Stimulated activated CD4-positive, alpha-beta T cell treated with anti-CD3 and anti-CD28 coated beads, Interleukin-4, amount 100 ng/mL, for 48 hours (primary cell): Measurements from ENCODE around the gene BCAR3.

ENCODE experiments used
- DNase-seq, 2 donors: peaks; one replicate each; pipeline ENCODE4 v3.0.0-alpha.2; 2020; ENCODE audit warnings: low read depth in 2 of 2

BCAR3 gene

DNA sequence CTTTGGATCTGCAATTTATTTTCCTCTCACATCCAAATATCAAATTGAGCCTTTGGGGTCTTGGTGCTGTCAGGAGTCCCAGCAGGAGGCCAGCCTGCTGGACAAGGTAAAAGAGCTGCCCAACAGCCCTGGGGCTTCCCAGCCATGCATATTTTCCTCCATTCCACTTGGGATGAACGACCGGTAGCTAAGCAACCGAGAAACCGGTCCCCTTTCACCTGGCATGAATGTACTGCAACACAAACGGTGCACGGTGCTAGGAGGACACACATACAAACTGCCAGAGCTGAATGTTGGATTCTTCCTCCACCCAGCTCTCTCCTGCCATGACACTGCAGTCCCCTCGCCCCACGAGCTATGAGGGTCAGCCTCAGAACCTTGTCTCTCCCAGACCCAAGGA is 42.7 kb downstream of the BCAR3 start:
- DNase-seq = no peak

GRCh38 chr1:93638307-93638847 is 43.3 kb downstream of the BCAR3 start:
- DNase-seq = no peak

- no peak for DNase-seq
Observed at GRCh38 chr1:93636712-93637111, 44.9 kb downstream of the BCAR3 start.

- no peak for DNase-seq
Observed at GRCh38 chr1:93635614-93636543, 45.8 kb downstream of the BCAR3 start.

DNA sequence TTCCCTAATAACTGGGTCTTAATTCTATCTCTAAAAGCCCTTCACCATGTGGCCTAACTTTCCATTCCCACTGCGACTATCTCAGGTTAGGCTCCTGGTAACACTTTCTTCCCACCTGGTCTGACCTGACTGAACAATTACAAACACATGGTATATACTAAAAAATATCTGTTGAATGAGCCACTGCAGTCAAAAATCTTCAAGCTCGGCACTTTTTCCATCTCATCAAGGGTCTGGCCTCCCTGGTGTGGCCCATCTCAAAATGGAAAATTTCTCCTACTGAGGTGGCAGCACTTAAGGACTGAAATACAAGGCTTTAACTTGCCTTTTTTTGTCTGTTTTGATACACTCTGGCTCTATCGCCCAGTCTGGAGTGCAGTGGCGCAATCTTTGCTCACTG is 48.3 kb downstream of the BCAR3 start:
- no peak for DNase-seq

DNA sequence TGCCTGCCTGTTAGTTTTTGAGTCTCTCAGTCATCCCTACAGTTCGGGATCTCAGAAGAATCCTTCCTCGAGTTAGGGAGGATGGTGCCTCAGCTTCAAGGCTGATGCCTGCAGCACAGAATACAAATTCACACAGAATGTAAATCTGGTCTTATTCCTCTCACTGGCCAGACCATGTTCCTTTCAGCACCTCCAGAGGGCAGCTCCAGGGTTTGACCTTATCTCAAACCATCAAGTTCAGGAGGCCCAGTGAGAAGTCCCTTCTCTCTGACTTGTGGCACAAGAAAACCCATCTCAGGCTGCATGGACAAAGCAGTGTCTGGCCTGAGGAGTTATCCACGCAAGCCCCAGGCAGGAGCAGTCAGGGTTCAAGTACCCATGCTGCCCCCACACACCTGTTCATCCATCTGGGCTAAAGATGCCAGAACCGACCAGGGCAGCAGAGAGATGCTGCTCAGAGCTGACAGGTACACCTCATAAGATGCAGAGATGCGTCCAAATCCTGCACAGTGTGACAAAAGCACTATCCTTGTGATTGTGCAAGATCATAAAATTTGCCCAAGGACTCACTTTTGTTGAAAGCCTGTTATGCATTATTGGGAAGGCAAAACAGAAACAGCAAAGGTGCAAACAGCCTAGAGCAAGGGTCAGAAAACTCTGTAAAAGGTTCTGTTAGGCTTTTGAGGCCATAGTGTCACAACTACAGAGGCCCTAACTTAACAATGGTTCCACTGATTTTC is 49.8 kb downstream of the BCAR3 start:
- no peak for DNase-seq

GRCh38 chr1:93630168-93630567 is 51.5 kb downstream of the BCAR3 start:
- DNase-seq = no peak

GRCh38 chr1:93629101-93630059 is 52.3 kb downstream of the BCAR3 start:
- DNase-seq = no peak

GRCh38 chr1:93628681-93629080 is 53.0 kb downstream of the BCAR3 start:
- no peak for DNase-seq

DNA sequence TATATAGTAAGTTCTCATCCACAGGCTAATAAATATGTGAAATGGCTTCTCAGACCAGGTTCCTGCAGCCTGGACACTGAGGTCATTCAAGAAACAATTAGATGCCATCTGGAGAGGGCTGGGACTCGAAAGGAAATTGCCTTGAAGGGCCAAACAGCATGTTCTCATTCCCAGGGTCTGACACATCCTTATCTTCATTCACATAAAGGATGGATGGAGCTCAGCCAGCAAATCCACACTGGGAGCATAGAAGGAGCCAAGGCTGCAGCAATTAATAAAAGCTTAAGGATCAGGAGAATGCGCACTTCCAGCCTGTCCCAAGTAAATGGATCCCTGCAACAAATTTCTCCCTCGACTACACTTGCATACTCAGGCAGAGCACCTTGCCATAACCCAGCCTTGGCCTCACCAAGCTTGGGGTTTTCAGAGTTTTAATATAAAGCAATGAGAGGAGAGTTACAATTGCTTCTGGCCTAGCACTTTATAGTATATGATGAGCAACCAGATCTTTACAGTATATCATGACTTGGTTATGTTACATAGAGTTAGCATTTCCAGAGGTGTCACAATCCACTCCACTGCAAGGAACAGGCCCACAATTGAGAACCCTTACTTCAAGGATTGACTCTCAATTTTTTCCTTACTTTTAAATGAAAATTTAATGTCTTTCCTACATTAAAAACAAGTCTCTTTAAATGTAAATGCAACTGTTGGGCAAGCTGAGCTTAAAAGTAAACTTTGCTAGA is 55.9 kb downstream of the BCAR3 start:
- DNase-seq = no peak

- no peak for DNase-seq
Observed at GRCh38 chr1:93623875-93624274, 57.8 kb downstream of the BCAR3 start.

- DNase-seq = no peak
Observed at GRCh38 chr1:93623436-93623835, 58.2 kb downstream of the BCAR3 start.

- no peak for DNase-seq
Observed at GRCh38 chr1:93621246-93621645, 60.4 kb downstream of the BCAR3 start.

DNA sequence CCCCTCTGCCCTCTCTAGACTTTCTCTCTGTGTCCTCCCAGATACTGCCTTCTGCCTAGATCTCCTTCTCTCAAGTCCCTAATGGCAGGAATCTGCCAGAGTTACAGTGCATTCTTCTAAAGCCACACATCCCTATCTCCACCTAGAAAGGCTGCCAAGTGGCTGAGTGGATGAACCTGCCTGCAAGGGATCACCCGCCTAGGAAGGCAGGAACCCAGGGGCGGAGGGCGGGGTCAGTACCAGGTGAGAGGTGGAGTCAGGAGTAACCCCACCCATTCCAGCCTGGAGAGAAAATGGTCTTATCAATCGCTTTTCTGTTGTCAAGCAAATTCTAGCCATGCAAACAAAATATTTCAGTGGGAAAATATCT is 60.8 kb downstream of the BCAR3 start:
- DNase-seq = no peak

- no peak for DNase-seq
Observed at GRCh38 chr1:93620172-93620840, 61.3 kb downstream of the BCAR3 start.

DNA sequence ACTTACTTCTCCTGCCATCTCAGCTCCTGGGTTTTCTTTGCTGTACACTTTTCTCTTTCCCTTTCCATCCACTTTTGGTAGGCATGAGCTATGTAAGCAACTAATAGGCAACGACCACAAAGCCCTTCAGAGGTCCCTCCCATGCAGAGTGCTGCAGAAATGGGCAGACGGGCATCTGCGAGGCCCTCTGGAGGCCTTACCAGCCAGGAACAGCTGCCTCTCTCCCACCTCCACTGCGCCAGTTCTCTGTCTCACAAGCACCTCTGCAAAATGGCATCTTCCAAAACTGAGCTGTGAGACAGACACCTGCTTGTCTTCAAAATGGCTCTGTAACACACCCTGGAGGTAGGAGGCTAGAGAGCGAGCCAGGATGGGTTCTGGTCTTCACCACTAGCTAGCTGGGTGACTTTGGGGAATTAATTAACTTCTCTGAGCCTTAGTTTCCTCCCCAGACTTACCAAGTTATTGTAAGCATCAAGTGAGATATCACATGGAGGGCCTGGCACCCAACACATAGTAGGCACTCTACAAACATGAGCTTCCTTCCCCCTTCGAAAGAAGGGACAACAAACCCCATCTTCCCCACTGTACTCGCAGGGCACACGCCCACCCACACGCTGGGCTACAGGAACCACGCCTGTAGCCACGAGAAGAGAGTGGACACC is 62.0 kb downstream of the BCAR3 start:
- DNase-seq = no peak

- no peak for DNase-seq
Observed at GRCh38 chr1:93617670-93618499, 63.8 kb downstream of the BCAR3 start.

DNA sequence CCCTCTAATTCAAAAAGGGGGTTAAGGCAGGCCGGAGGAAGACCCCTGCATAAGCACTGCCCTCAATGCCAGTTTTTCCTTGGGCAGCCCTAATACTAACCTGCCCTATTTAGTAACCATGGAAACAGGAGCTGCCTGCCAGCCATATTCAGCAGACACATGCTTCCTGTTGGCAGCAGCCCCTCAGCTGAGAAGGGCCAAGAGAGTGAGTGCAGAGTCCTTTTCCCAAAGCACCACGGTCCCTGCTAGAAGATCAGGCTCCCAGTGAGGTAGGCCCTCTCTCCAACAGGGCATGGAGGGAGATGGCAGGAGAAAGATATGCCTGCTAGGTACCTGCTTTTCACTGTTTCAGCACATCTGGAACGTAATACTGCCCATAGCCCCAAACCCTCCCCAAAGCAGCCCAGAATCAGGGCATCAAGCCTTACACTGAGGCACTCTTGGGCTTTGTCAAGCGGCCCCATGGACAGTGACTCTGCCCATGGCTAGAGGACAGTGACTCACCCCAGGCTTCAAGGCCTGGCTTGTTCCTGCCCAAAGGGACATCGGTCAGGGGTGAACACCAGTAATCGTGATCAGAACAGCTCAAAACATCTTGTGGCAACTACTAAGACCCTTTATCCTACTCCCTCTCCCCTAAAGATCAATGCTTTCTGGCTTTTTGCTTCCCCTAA is 64.5 kb downstream of the BCAR3 start:
- no peak for DNase-seq
